H54 (cell line): Measurements from ENCODE around the gene NOP9.

Source experiments
- DNase-seq: peaks from one replicate; pipeline ENCODE4 v3.0.0; 2011; ENCODE audit warnings: low spot score, mixed read lengths; ENCODE audit not compliant: insufficient read length
- FAIRE-seq: peaks from 3 replicates; lab custom pipeline; 2011; peaks lifted over from hg19 to GRCh38; lab: Jason Lieb, UNC
- POLR2A ChIP-seq: IDR thresholded peaks from 2 replicates; pipeline ENCODE4 v1.6.1; 2011; ENCODE audit warnings: low read depth, mild to moderate bottlenecking, low read length

The NOP9 gene

DNA sequence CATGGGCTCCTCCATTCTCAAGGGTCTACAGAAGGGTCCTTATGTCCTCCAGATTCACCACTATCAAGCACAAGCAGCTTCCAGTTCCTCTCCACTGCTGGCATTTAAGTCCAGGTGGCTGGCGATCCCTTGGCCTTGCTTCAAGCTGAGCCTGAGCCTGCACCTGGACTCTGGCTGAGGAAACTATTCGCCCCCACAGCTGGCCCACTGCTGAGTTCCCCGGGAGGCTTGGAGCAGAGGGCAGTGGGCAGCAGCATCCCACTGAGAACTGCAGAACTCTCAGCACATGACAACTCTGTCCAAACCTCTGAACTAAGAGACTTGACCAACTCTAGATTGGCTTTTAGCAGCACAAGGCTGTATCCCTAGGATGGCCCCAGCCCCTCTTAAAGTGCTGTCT is 16.9 kb upstream of the NOP9 start:
- FAIRE-seq (no peak), DNase-seq (no peak)
- TF ChIP-seq POLR2A = no peak

DNA sequence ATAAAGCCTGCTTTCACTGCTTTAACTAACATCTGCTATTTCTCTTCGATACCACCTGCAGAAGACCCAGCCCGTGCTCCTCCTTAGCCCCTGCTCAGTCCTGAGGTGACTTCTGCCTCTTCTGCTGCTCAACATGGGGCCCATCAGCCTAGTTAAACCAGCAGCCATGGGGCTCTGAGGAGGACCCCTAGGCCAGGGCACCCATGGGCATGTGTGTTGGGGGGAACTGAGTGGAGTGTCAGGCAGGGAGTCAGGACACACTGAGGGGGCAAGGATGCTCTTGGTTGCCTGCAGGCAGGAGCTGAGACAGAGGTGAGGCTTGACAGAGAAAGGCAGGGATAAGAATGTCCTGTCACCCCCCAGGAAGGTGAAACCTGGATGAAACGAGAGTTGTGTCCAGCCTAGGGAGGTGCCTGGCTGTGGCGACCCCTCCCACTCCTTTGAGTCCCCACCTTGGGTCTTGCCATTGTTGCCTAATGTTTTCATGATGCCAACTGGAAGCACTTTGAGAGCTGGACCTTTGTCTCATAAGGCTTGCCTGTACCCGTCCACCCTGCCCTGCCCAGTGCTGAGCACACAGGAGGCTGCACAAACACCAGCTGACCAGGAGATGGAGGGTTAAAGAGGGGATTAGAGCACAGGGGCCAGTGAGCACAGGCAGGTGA is 15.7 kb upstream of the NOP9 start:
- no peak for TF ChIP-seq POLR2A
- DNase-seq = no peak
- FAIRE-seq = no peak

DNA sequence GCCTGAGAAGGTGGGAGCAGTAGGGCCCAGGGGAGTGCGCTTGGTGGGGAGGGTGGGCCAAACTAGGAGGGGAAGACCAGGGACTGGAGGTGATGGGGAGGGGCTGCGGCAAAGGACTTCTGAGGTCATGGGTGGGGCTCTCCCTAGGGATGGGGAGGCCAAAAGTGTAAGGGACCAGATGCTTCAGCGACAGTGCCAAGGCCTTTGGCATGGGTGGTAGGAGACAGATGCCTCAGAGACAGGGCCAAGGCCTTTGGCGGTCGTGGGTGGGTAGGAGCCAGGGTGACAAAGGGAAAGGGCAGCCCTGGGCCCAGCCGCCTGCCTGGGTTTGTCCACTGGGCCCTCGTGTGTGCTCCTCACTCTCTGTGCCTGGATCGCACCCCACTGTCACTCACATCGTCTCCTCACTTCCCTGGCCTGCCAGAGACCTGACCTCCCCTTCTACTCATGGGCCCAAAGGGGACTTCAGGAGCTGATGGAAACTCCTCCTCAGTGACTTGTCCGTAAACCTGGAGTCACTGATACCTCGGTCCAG is 15.1 kb upstream of the NOP9 start:
- TF ChIP-seq POLR2A = no peak
- FAIRE-seq = no peak

DNA sequence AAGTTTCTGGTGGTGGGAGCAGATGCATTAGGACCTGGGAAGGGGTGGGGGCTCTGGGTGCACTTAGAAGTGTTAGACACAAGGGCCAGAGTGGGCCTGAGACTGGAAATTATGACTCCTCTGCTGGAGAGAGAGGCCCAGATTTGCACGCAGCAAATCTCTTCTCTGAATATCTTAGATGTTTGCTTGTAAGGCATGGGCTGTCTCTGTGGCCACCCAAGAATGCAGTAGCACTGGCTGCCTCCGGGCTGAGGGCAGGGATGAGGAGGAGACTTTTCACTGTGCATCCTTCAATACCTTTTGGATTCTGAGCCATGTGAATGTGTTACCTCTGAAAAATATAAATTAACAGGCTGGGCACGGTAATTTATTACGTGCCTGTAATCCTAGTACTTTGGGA is 14.3 kb upstream of the NOP9 start:
- DNase-seq (no peak), FAIRE-seq (no peak)
- TF ChIP-seq POLR2A = no peak

More for the DNA sequence above, 15.1 kb upstream of the NOP9 start:
- no peak for DNase-seq

DNA sequence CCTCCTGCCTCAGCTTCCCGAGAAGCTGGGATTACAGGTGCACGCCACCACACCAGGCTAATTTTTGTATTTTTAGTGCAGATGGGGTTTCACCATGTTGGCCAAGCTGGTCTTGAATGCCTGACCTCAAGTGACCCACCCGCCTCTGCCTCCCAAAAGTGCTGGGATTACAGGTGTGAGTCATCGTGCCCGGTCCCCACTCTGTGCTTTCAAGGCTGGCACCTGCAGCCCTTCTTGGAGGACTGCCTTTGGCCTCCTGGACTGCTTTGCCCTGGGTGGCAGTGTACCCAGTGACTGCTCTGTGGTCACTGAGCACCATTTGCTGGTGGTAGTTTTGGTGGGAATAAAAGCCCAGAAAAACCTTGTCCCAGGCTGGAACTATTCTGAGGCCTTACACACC is 12.7 kb upstream of the NOP9 start:
- TF ChIP-seq POLR2A = no peak
- no peak for DNase-seq
- FAIRE-seq = no peak

DNA sequence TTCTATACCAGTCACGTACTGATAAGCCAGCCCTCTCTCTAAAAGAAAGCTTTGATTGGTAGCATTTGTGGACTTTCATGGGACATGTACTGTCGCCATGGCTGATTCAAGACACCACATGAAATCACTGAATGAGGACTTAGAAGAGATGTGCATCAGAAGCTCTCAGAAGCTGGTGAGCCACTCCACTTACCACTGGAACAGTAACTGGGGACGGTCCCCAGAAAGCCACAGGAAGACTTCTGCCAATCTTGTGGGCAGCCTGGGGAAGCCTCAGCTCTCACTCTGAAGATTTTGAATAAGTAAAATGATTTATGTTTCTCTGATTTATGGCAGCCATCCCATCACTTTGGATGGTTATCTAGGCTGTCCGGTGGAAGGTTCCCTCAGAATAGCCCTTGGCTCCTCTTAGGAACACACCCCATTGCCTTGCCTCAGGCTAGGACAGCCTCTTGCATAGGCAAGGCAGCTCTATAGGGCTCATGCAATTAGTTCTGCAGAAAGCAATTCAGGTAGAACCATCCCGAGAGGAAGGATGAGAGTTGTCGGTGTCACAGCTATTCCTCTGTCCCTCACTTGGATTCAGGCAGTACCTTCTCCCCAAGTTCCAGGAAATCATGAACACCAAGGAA is 9.9 kb upstream of the NOP9 start:
- DNase-seq (no peak), FAIRE-seq (no peak)
- no peak for TF ChIP-seq POLR2A

DNA sequence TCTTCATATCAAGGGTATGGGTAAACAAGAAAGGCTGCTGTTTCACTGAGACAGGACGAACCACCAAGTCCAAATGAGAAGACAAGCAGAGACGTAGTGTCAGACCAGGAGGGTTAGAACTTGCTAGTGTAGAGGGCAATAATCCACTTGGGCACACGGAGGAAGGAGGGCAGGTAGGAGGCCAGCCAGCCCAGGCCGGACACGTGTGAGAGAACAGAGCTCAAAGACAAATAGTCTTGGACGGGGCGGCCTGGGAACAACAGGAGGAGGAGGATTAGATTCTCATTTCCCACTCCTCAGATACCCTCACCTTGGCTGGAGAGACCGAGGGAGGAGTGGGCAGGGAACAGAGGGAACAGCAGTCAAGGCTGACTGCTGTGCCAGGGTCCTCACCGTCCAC is 8.9 kb upstream of the NOP9 start:
- TF ChIP-seq POLR2A = no peak
- no peak for FAIRE-seq
- no peak for DNase-seq

DNA sequence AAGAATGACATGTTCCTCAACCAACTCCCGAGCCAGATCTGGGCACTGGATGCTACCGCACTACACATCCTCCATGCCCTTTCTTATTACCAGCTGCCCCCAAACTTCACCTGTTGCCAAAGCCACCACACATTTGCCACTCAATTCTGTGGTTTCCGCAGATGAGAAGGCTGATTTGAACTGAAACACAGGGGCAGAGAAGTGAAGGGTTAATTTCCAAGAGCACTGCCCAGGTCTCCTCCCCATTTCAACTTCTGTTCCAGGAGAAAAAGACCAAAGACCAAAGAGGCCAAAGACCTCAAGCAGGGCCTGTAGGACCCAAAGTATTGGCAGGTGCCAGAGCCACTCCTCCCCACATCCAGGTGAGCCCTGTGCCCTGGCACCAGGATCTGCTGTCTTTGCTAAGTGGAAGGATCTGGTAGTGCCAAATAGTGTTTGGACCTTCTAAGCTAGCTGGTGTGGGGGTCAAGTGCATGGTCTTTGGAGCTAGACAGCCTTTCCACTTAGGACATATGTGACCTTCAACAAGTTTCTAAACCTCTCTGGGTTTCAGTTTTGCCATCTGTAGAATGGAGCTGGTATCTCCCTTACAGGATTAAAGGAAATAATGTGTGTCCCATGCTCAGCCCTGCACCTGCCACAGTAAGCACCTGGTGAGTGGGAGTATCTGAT is 8.1 kb upstream of the NOP9 start:
- no peak for TF ChIP-seq POLR2A
- FAIRE-seq (no peak), DNase-seq (no peak)

DNA sequence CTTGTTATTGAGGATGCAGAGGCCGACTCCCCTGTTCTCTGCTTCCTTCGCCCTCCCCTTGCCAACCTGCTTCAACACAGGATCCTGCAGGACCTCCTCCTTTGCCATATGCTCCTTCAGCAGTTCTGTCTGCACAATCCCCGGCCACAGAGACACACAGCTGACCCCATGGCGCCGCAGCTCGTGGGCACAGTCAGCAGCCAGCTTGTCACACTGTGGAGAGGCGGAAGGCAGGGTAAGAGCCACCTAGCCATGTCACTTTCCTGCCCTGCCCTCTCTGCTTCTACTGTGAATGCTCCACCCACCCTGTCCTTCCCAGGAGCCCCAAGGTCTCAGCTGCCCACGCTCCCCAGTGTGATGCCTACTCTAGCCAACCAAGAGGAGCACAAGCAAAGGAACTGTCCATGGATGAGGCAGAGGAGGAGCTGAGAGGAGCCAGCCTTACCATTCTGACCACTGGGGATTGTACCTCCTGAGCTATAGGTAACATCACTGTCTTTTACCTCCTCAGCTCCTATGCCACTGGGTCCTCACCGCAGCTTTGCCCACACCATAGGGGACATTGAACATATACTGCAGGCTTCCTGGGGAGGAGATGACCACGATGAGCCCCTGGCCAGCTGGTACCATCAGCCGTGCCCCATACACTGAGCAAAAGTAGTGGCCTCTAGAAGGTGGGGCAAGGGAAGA is 7.4 kb upstream of the NOP9 start:
- DNase-seq = no peak
- no peak for TF ChIP-seq POLR2A
- no peak for FAIRE-seq

DNA sequence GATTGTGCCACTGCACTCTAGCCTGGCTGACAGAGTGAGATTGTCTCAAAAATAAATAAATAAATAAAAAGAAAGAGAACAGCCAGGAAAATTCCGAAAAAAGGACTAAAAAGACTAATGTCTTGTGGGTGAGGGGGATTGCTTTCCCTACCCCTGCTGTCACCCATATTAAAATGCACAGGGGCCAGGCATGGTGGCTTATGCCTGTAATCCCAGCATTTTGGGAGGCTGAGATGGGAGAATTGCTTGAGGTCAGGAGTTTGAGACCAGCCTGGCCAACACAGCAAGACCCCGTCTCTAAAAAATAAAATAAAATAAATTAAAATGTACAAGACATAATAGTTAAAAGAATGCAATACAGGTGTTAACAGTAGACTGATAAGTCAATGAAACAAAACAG is 6.1 kb upstream of the NOP9 start:
- FAIRE-seq (no peak), DNase-seq (no peak)
- no peak for TF ChIP-seq POLR2A

DNA sequence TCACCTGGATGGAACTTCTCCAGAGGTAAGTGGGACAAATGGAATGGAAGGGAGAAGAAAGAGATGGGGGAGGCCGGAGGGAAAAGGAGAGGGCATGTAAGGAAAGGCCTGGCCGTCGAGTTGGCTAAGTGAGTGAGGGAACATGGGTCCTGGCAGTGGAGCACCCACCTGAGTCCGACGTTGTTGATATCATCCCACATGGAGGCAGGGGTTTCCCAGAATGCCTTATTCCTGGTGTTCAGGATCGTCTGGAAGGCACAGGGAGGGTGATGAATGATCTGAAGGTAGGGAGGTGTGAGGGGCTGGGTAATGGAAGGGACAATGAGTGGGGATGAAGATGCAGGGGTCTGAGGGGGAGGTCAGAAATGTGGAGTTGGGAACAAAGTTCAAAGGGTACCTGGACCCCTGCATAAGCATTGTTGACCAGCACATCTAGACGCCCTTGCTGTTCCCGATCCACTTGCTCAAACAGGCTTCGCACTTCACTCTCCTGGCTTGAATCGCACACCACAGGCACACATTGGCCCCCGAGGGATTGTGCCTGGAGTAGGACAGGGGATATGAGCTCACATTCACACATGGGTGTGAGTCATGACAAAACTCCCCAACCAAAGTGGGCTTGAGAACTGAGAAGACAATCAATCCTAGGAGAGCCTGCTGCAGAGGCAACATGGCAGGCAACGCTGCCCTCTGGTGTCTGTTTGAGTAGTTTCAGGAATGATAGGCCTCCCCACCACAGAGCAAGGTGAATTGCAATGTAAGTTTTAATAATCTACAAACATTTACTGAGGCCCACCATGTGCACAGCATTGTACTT is 3.1 kb upstream of the NOP9 start:
- TF ChIP-seq POLR2A = no peak
- FAIRE-seq (peak; percentile 11), DNase-seq (peak; percentile 56)

DNA sequence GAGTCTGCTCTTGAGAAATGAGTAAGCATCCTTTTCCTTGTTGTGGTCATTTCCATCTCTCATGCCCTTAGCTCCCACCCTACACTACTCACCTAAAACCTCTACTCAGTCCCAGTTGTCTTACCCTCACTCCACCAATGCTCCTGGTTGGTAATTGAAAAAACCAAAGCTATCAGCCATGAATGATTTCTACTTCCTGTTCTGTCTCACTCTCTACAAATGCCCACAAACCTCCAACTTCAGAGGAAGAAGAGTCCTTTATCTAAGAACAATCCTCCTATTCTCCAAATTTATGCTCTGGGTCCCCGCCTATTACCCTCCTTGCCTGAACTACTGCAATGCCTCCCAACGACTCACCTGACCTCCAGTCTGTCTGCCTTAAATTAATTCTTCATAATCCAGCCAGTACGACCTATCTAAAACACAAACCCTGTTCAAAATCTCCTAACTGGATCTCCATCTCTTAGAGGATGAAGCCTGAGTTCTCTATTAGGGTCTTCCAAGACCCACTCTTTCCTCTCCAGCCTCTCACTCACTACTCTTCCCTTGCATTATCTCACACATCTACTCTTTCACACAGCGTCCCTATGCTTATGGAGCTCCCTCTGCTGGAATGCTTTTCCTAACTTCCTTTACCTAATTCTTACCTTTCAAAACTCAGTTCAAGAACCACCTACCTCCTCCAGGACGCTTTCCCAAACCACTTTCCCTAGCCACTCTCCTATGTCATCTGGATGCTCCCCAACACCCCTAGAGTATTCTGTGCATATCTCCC is 2.3 kb upstream of the NOP9 start:
- TF ChIP-seq POLR2A = no peak
- FAIRE-seq (no peak), DNase-seq (no peak)
